Measurements from ENCODE around the gene SLC38A9.

SLC38A9 gene

GRCh38 chr5:55577353-55578060, 134.6 kb downstream of the SLC38A9 start:
- H3K27ac ChIP-seq (ENCODE audit: low read length): no peak overlapping the region
- H2AFZ ChIP-seq (ENCODE audit: low read depth, low read length): no peak overlapping the region
- H4K20me1 ChIP-seq (ENCODE audit: insufficient read depth, low read length): no peaks in the 10 kb centered on the region
- no peak overlapping the region for H3K4me2 ChIP-seq (ENCODE audit: insufficient read depth, low read length)
- no peaks in the 10 kb centered on the region for H3K36me3 ChIP-seq (ENCODE audit: insufficient read depth, low read length)
- H3K9ac ChIP-seq (ENCODE audit: low read depth, low read length): no peak overlapping the region
- no peaks in the 10 kb centered on the region for H3K27me3 ChIP-seq (ENCODE audit: insufficient read depth, low read length, poor library complexity)
- DNase-seq (no peak), ATAC-seq (ENCODE audit: insufficient read depth, low read depth) (no peak)
- no peak overlapping the region for H3K4me3 ChIP-seq (ENCODE audit: low read depth in 1 of 2, low read length in 2 of 2)
- no peaks in the 10 kb centered on the region for H3K9me3 ChIP-seq (ENCODE audit: insufficient read depth, low read length, severe bottlenecking)
- TF ChIP-seq EZH2 (IDR thresholded peaks at IDR 0.05; ENCODE audit: borderline replicate concordance, low read depth, low read length, severe bottlenecking) (no peak), CTCF (IDR thresholded peaks at IDR 0.05; ENCODE audit: borderline replicate concordance, extremely low read depth, low read length, poor library complexity, severe bottlenecking) (no peak)
- no peaks in the 10 kb centered on the region for H3K79me2 ChIP-seq (ENCODE audit: insufficient read depth, low read length)
- peaks cover 10% of the 10 kb centered on the region for H3K4me1 ChIP-seq (ENCODE audit: insufficient read depth, low read length)

GRCh38 chr5:55576661-55577060, 135.5 kb downstream of the SLC38A9 start:
- no peaks in the 10 kb centered on the region for H3K9me3 ChIP-seq (ENCODE audit: insufficient read depth, low read length, severe bottlenecking)
- H3K79me2 ChIP-seq (ENCODE audit: insufficient read depth, low read length): no peaks in the 10 kb centered on the region
- no peak overlapping the region for H3K4me2 ChIP-seq (ENCODE audit: insufficient read depth, low read length)
- H3K27ac ChIP-seq (ENCODE audit: low read length): no peak overlapping the region
- no peak for DNase-seq
- H3K27me3 ChIP-seq (ENCODE audit: insufficient read depth, low read length, poor library complexity): no peaks in the 10 kb centered on the region
- H3K9ac ChIP-seq (ENCODE audit: low read depth, low read length): no peak overlapping the region
- TF ChIP-seq EZH2 (IDR thresholded peaks at IDR 0.05; ENCODE audit: borderline replicate concordance, low read depth, low read length, severe bottlenecking) (no peak), CTCF (IDR thresholded peaks at IDR 0.05; ENCODE audit: borderline replicate concordance, extremely low read depth, low read length, poor library complexity, severe bottlenecking) (no peak)
- no peak for ATAC-seq (ENCODE audit: insufficient read depth, low read depth)
- no peaks in the 10 kb centered on the region for H3K36me3 ChIP-seq (ENCODE audit: insufficient read depth, low read length)
- peaks cover 2% of the 10 kb centered on the region for H3K4me1 ChIP-seq (ENCODE audit: insufficient read depth, low read length)
- H3K4me3 ChIP-seq (ENCODE audit: low read depth in 1 of 2, low read length in 2 of 2): no peak overlapping the region
- H4K20me1 ChIP-seq (ENCODE audit: insufficient read depth, low read length): no peaks in the 10 kb centered on the region
- no peak overlapping the region for H2AFZ ChIP-seq (ENCODE audit: low read depth, low read length)

Measured in DND-41 (cell line).